K562 (cell line): ENCODE data around the gene SRBD1. TPM values are rescaled to one million over a fixed set of nuclear protein-coding genes. Genes with fewer than 3 reads are reported as not detected.

Source experiments
- ATAC-seq: fragments of 200-7000 bp; cut with Tn5 transposase; 3 replicates; pipeline ENCODE4 v1.9.1; 2020; ENCODE audit warnings: moderate library complexity
- BruUV-seq: library from RNA; stranded (reverse); fragments of 400-500 nt; replicated peaks from 2 replicates; lab custom pipeline; 2021; lab: Mats Ljungman, UMichigan
- CTCF ChIA-PET: fragments of 300-600 bp; formaldehyde crosslinking; extraction: SDS; loops from one replicate; lab custom pipeline; 2021; ENCODE audit warnings: low intra/inter-chr PET ratio; lab: Yijun Ruan, JAX
- POLR2A ChIA-PET: fragments of 300-600, 350-650 bp; sonication (Branson Sonifier 250); formaldehyde crosslinking; extraction: SDS; loops from one replicate; lab custom pipeline; 2021; ENCODE audit warnings: antibody characterized with exemption, inconsistent platforms; lab: Yijun Ruan, JAX
- DNase-seq, 4 experiments: peaks; one replicate each; pipeline versions ENCODE4 v3.0.0 to v3.0.0-alpha.2; 2011 to 2018; ENCODE audit warnings: low spot score in 3 of 4, mixed read lengths in 3 of 4; ENCODE audit errors: extremely low read depth in 1 of 4
- FAIRE-seq: peaks from 2 replicates; lab custom pipeline; 2011; peaks lifted over from hg19 to GRCh38; lab: Jason Lieb, UNC
- H2AFZ ChIP-seq: 2 replicates; pipeline ENCODE4 v1.6.0; 2011; ENCODE audit warnings: low read depth, low read length, control low read depth, inconsistent platforms
- H3K27ac ChIP-seq: fragments of 200-600 bp; 3 replicates; pipeline ENCODE4 v1.8.0; 2011; ENCODE audit warnings: low read depth, mild to moderate bottlenecking, control low read depth, inconsistent platforms, low read length, moderate library complexity, mixed read lengths; ENCODE audit errors: extremely low read depth
- H3K27me3 ChIP-seq, 2 experiments: fragments of 300-600 bp in 1 of 2; 2 replicates in 1 of 2; 3 replicates in 1 of 2; pipeline versions ENCODE4 v1.6.0 to v1.8.0; 2011; ENCODE audit warnings: inconsistent platforms in 2 of 2, low read length in 2 of 2, mild to moderate bottlenecking in 1 of 2, mixed read lengths in 1 of 2, moderate library complexity in 1 of 2; ENCODE audit not compliant: control insufficient read depth in 2 of 2, insufficient read depth in 2 of 2
- H3K36me3 ChIP-seq: fragments of 300-600 bp; 3 replicates; pipeline ENCODE4 v1.8.0; 2011; ENCODE audit warnings: mild to moderate bottlenecking, low read length, inconsistent platforms; ENCODE audit not compliant: control insufficient read depth, insufficient read depth
- H3K4me1 ChIP-seq, 2 experiments: fragments of 200-600 bp in 1 of 2; replicated peaks in 1 of 2; 2 replicates in 1 of 2; 3 replicates in 1 of 2; pipeline versions ENCODE4 v1.5.1 to v1.8.0; 2011; ENCODE audit warnings: inconsistent platforms in 2 of 2, low read length in 2 of 2, mild to moderate bottlenecking in 1 of 2, mixed read lengths in 1 of 2, moderate library complexity in 1 of 2; ENCODE audit not compliant: control insufficient read depth in 2 of 2, insufficient read depth in 2 of 2
- H3K4me2 ChIP-seq: 2 replicates; pipeline ENCODE4 v1.6.1; 2011; ENCODE audit warnings: low read length, control low read depth, inconsistent platforms, mixed read lengths; ENCODE audit not compliant: insufficient read depth
- H3K4me3 ChIP-seq: fragments of 200-600 bp; sonication (generic), shearing (Covaris generic); 2 replicates; pipeline ENCODE4 v1.5.1; 2016; ENCODE audit warnings: control low read depth, inconsistent platforms
- H3K79me2 ChIP-seq: fragments of 200-600 bp; 3 replicates; pipeline ENCODE4 v1.8.0; 2011; ENCODE audit warnings: low read length, inconsistent platforms; ENCODE audit not compliant: control insufficient read depth, insufficient read depth
- H3K9ac ChIP-seq, 2 experiments: 2 replicates each; pipeline versions ENCODE4 v1.6.0 to v1.6.1; 2011; ENCODE audit warnings: low read depth in 2 of 2, low read length in 2 of 2, control low read depth in 1 of 2, inconsistent platforms in 1 of 2, mild to moderate bottlenecking in 1 of 2, mixed read lengths in 1 of 2; ENCODE audit not compliant: insufficient read depth in 1 of 2
- H3K9me1 ChIP-seq: one replicate; pipeline ENCODE4 v1.6.0; 2011; ENCODE audit warnings: inconsistent platforms, mild to moderate bottlenecking, low read length, moderate library complexity; ENCODE audit not compliant: control insufficient read depth, insufficient read depth
- H3K9me3 ChIP-seq: replicated peaks from 2 replicates; pipeline ENCODE4 v1.5.1; 2011; ENCODE audit warnings: low read depth, low read length, inconsistent platforms; ENCODE audit not compliant: control insufficient read depth, insufficient read depth
- H4K20me1 ChIP-seq: replicated peaks from 2 replicates; pipeline ENCODE4 v1.6.1; 2011; ENCODE audit warnings: low read length, inconsistent platforms, mixed read lengths; ENCODE audit not compliant: control insufficient read depth, insufficient read depth
- CBFB ChIP-seq: sonication (generic); formaldehyde crosslinking; IDR thresholded peaks from 2 replicates; pipeline ENCODE4 v1.4.0; 2020; ENCODE audit warnings: mild to moderate bottlenecking, missing genetic modification reagents
- GTF2E2 ChIP-seq: fragments of 200-800 bp; sonication (Bioruptor generic); IDR thresholded peaks from 2 replicates; pipeline ENCODE4 v1.6.1; 2016; ENCODE audit warnings: missing genetic modification characterization, missing compliant biosample characterization
- ZMIZ1 ChIP-seq, 2 experiments: fragments of 150-350 bp in 1 of 2; IDR thresholded peaks; 2 replicates each; pipeline ENCODE4 v1.6.1; 2012 to 2016; ENCODE audit warnings: low read depth in 2 of 2, low read length in 2 of 2, mild to moderate bottlenecking in 1 of 2, moderate library complexity in 1 of 2
- ZNF197 ChIP-seq: fragments of 200-800 bp; sonication (Bioruptor generic); IDR thresholded peaks from 2 replicates; pipeline ENCODE4 v1.6.1; 2016; ENCODE audit warnings: low read depth, missing genetic modification characterization, missing compliant biosample characterization
- WGBS: fragments of 100-300 bp; shearing (Covaris generic); methylation state at CpG from one replicate; pipeline ENCODE4 v1.1.6; 2016; ENCODE audit warnings: low coverage, mixed read lengths; ENCODE audit not compliant: insufficient coverage; ENCODE audit errors: missing lambda C conversion rate; 5-methylcytosine and 5-hydroxymethylcytosine counted together
- in situ Hi-C: fragments of 300-500 bp; cut with MboI; formaldehyde crosslinking; loops from 4 replicates; pipeline ENCODE4 v1.15.0; 2018; ENCODE audit warnings: inconsistent platforms, mixed read lengths
- intact Hi-C: fragments of 100-400 bp; cut with micrococcal nuclease; formaldehyde crosslinking; loops from 2 replicates; pipeline ENCODE4 v1.14.2; 2022
- polyA plus RNA-seq, 8 experiments: library from polyadenylated mRNA; depleted of rRNA in 4 of 8; stranded (reverse) in 5 of 8; unstranded in 3 of 8; fragments of >200 nt; fragmentation: Nextera tagmentation in 2 of 8; fragmentation: Illumina TruSeq in 1 of 8; extraction: Ambion mirVana in 2 of 8; extraction: Trizol in 1 of 8; gene quantifications; 2 replicates each; pipeline versions ENCODE4 v1.2.1 to v1.2.3, GENCODE V29; 2011 to 2014; ENCODE audit warnings: inconsistent platforms in 1 of 8, missing spikeins in 1 of 8
- total RNA-seq, 7 experiments: library from RNA; depleted of rRNA in 6 of 7; stranded (reverse); fragments of >200 nt in 6 of 7; fragmentation: Illumina TruSeq in 2 of 7; extraction: Trizol in 2 of 7; gene quantifications; 2 replicates each; pipeline versions ENCODE4 v1.2.1 to v1.2.3, GENCODE V29; 2011 to 2021; ENCODE audit warnings: low replicate concordance in 1 of 7

SRBD1 gene
- total and polyA plus RNA-seq, 9 of the 15 experiments (the other 6 are each of a cell fraction or from before 2014, with no cell fraction given): 6.9 to 23.2 (median 14.7) TPM

GRCh38 chr2:45647986-45648520 is 37.0 kb upstream of the SRBD1 start (continued):
- TF ChIP-seq ZMIZ1 (IDR thresholded peaks at IDR 0.05; ENCODE audit: low read depth in 2 of 2, low read length in 2 of 2) (no peak), CBFB (CRISPR knock-in tag) (no peak), ZNF197 (CRISPR knock-in tag) (no peak)

GRCh38 chr2:45647356-45647755 is 36.3 kb upstream of the SRBD1 start:
- no peak overlapping the region for H3K9ac ChIP-seq
- H3K36me3 ChIP-seq: no peaks in the 10 kb centered on the region
- H3K4me2 ChIP-seq: no peak overlapping the region
- in situ Hi-C loops (loop anchor here (5.0 kb wide), 2 partner anchors 130 to 290 kb away; no protein-coding TSS in a partner anchor), intact Hi-C loops (loop anchor here (10.0 kb wide), 1 partner anchor 187 kb away; no protein-coding TSS in a partner anchor)
- H3K27me3 ChIP-seq: peaks cover 25 to 46% of the 10 kb centered on the region in 2 experiments
- H3K4me3 ChIP-seq: no peak overlapping the region
- H3K9me3 ChIP-seq: no peaks in the 10 kb centered on the region
- peaks cover 2 to 34% of the 10 kb centered on the region in 2 experiments; a peak in 4 of 5 replicates for H3K4me1 ChIP-seq
- 30% methylated on average over 9 of the region's 9 CpGs for WGBS
- no TSS peak for BruUV-seq
- H4K20me1 ChIP-seq: no peaks in the 10 kb centered on the region
- H3K9me1 ChIP-seq: no peaks in the 10 kb centered on the region
- no peak for FAIRE-seq
- H2AFZ ChIP-seq: no peak overlapping the region
- ATAC-seq: no peak
- H3K79me2 ChIP-seq: no peaks in the 10 kb centered on the region
- no peak for DNase-seq
- CTCF ChIA-PET: no interaction called here
- POLR2A ChIA-PET: no interaction called here
- H3K27ac ChIP-seq: no peak overlapping the region
- no peak for TF ChIP-seq GTF2E2 (tag)
